NCI-H1436 (cell line): ENCODE data around the gene ACOXL.

Experiments used
- DNase-seq: peaks from one replicate; lab custom pipeline; 2025; lab: John Stamatoyannopoulos, UW

The ACOXL gene

DNA sequence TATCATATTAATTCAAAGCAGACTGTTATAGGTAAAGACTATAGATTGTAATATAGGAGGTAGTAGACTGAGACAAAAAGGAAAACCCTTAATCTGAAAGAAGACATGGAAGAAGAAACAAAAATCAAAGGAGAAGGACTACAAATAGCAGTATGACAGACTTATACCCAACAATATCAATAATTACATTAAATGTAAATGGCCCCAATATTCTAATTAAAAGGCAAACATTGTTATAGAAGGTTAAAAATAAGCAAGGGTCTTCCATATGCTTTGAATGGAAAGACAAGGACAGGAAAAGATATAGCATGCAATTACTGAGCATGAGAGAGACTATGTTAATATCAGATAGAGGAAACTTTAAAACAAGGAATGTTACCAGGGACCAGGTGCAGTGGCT lies 278.8 kb downstream of the ACOXL start:
- no peak for DNase-seq

- no peak for DNase-seq
Measured at GRCh38 chr2:111015283-111015995, 283.1 kb downstream of the ACOXL start.

DNA sequence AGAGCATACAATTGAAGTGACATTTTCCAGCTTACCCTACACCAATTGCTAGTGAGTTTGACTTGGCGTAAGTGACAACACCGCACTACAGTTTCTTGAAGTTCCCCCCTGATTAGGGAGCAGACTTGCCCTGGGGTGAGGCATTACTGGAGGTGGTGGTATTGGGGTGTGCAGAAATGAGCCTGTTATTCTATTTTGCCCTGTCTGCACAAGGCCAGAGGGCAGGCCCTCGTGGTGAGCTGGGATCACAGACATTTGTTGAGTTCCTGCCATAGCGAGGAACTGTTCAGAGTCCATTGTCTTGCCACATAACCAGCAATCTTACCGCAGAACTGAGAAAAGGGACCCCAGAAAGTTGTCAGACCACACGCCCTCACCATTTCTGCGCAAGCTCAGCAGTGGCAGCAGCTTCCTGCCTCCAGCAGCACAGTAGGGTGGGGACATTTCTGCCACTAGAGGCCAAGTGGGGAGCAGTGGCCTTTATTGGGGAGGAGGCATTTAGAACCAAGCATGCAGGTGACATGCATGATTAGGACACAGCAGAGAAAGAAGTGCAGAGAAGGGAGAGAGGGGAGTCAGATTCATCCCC lies 284.8 kb downstream of the ACOXL start:
- DNase-seq, result no peak

DNA sequence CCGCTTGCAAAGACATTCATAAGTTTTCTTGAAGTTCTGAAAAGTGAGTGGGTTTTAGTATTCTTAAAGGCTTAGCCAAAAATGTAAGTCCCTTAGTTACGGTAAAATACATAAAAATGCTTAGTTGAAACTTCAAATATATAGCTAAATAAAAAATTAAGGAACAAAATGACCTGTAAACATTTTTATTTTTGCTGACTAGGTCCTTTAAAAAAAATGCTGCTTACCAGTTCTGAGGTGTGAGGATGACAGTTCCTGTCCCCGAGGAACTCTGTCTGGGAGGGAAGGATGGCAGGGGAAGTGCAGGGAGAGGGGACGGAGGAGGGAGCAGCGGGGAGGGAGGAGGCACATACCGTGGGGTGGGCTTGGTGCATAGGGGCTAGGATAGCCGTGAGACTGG lies 285.5 kb downstream of the ACOXL start:
- no peak for DNase-seq

DNA sequence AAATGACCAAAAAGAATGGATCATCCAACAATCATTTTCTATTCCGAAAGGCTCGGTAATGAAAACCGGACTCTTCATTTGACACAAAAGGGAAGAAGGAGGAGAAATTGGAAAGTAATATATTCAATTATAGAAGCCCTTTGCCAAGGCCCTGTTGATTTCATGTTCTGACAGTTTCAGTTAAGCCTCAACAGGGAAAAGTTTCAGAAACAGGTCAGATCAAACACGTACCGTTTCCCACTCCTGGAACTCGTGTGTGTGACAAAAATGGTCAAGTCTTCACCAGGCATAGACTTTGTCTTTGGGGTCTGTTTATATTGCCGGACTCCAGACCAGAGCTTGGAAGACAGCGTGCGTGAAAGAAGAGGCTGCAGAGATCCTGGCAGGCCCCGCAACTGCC lies 287.0 kb downstream of the ACOXL start:
- DNase-seq, result no peak

DNA sequence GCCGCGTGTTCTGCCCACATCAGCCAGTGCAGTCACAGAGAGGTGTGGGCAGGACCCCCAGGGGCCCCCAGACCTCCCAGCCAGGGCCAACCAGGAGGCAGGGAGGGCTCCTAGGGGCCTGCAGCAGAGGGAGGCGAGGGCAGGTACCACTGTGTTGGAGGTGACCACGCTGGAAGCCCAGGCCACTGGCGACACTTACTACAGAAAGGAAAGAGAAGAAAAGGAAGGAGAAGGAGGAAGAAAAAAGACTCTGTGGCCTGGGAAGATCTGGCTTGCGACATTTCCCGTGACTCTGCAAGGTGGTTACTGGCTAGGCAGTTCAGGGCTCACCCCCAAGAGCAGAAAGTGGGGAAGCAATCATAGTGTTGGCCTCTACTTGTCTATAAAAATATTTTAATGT lies 290.3 kb downstream of the ACOXL start:
- DNase-seq, result no peak

- DNase-seq, result no peak
Measured at GRCh38 chr2:111024496-111024895, 292.1 kb downstream of the ACOXL start.

DNA sequence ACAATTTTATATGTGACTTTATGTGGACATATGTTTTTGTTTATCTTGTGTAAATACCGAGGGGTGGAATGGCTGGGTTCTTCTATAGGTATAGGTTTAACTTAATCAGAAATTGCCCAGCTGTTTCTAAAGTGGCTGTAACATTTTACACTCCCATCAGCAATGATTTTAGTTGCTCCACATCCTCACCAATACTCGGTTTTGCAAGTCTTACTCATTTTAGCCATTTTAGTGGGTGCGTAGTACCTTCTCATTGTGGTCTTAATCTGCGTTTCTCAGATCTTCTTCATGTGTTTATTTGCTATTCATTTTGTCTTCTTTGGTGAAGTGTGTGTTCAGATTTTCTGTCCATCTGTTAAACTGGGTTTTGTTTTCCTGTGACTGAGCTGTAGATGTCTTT lies 292.9 kb downstream of the ACOXL start:
- no peak for DNase-seq

DNA sequence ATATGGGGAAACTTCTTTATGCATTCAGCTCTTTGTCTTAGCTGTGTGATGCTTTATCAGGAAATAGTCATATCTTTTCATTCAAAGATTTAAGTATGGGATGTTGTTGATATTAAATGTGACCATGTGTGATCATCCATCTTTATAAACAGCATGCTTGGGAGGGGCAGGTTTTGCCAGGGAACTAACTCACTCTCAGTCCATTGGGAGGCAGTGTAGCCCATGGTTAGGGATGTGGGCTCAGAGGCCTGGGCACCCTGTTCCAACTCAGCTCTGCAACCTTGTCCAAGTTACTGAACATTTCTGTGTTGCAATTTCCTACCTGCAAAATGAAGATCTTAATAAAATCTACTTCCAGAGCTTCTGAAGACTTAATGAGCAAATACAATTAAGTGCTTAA lies 296.3 kb downstream of the ACOXL start:
- DNase-seq, result no peak

- no peak for DNase-seq
Measured at GRCh38 chr2:111029181-111029927, 297.0 kb downstream of the ACOXL start.

DNA sequence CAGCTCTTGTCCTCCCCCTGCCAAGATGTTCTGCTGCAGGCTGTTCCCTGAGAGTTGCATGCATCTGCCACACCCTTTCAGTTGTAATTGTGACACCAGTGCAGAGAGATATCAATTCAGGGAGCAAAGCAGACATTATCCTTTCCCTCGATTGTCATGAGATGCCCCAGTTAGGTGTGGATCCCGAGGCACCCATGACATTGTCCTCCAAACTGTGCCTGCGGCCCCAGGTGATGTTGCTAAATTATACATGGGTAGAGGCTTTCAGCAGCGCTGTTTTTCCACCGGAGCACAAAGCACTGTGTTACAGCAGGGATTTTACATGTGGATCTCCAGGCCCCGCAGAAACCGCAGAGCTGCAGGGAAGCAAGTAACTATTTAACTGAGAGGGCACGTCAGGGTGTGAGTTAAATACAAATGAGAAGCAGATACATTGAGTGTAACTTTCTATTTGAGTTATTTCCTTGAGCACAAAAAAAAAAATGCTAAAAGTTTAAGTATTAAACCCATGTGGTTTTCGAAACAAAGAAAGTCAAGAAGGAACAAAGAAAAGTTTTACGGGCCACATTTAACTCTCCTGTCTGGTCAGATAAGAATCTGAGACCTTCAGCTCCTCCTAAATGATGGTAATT lies 298.0 kb downstream of the ACOXL start:
- no peak for DNase-seq

- DNase-seq, result no peak
Measured at GRCh38 chr2:111030945-111031344, 298.6 kb downstream of the ACOXL start.

DNA sequence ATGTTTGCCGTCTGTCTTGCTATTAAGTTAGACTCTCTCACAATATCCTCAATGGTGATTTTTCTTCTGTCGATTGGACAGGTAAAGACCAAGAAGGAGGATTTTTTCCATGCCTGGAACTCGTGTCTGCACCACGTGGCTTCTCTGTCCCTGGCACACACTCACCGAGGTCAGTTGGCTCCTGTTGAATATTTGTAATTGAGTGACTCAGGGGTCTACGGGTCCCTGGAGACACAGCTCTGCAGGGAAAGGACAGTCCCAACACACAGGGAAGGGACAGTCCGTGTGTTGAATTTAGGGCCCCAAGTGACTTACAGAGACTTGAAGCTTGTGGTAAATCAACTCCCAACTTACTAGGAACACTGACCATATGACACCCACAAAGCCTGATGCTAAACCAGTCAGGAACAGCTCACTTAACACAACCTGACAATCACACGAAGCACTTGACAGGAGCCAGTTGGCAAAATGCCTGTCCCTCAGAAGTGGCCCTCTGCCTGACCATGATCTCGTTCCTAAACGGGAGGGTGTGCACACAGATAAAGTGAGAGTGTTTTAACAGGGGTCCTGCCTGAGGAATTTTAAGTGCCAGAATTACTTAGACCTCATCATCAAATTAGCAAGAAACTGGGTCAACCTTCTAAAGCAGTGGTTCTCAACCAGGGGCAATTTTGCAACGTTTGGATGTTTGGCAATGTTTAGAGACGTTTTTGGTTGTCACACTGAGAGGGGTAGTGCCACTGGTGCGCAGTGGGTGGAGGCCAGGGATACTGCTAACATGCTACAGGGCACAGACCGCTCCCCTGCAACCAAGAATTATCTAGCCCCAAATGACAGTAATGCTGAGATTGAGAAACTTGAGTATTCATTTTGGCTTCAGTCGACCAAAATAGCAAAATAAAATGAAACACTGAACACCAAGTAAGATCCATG lies 299.4 kb downstream of the ACOXL start:
- DNase-seq, result no peak

GRCh38 chr2:111032721-111033429 lies 300.5 kb downstream of the ACOXL start:
- DNase-seq, result no peak

GRCh38 chr2:111034146-111034545 lies 301.8 kb downstream of the ACOXL start:
- no peak for DNase-seq

DNA sequence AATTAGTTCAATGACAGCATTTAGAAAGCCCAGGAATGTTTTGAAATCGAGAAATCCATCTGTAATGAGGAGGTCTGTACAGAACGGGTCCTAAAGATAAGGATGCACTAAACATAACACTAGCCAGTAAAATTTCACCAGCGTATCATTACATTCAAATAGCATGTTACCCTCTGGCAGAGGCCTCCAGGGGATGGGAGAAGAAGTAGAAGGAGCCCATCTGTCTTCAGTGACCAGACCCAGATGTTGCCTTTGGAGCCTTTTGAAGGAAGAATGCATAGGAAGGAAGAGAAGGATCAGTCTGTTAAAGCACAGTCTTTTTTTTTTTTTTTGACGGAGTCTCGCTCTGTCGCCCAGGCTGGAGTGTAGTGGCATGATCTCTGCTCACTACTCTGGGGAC lies 302.2 kb downstream of the ACOXL start:
- DNase-seq, result no peak

DNA sequence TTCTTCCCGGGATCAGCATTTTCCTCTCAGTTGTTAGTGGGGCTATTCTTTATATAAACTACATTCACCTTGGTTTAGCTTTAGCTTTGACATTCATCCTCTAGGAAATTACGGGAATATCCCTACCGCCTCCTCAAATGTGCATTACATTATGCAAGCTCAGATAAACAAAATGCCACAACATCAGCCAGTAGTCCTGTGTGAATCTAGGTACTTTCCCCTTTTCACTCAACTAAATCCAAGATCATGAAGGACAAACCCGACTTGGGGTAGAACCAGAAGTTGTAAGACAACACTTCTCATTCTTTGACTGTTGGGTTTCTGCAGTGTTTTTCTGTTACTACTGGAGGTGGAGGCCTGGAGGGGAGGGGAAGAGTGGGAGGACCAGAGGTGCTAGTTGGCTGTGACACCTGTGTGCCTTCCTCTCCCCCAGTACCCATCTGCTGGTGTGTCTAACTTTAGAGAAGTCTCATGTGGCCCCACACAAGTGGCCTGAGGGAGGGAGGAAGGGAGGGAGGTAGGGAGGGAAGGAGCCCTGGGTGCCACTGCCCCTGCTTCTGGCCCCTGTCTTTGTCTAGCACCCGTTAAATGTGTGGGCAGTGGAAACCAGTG lies 303.6 kb downstream of the ACOXL start:
- no peak for DNase-seq

DNA sequence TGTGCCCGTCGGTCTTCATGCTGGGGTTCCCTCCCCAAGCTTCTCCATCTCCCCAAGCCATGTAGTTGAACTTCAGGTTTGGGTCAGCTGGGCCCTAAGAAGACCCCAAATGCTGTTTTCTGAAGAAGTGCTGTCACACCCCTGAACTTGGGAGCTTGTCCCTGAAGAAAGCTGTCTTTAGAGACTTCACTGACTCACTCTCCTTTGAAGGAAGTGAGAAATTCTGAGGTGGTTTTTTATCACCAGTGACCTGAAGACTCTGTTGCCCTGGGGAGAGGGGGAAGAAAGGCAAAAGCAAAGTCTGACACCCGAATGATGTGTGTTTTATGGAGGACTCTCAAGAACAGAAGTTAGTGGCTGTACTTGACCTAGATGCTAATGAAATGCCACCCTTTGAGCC lies 304.8 kb downstream of the ACOXL start:
- no peak for DNase-seq

DNA sequence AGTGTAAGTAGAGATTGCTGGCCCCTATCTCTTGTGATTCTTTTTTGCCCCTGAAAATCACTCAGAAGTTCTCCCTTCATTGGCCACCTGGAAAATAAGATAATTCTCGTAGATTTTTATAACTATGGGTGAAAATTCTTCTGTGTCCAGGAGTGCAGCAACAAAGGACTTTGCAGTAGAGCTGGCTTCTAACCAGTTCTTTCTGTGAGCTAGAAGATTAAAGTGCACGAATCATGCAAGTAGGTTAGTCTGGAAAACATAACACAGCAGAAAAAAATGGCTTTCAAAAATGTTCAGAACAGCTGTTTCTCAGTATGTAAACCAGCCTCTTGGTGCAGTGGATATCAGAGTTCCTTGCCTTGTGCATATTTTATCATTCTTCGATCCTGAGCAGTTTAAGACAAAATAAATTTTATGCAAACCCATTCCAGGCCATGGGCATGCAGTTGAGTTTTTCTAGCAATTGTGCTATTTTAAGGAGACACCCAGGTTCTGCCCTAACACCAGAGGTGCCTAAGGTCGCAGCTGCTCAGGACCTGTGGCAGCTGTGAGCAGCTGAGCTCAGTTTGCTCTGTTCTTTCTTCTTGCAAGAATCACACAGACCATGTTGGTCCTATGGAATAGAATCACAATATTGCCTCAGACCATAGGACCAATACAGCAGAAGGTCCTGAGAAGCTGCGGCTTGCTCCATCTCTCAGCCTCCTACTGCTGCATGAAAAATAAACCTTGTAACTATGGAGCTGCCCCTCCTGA lies 307.4 kb downstream of the ACOXL start:
- DNase-seq, result no peak
